Tibial nerve (tissue), 4 donors: ENCODE measurements around the gene NEDD4L.

Experiments used
- EP300 ChIP-seq, 2 donors: sonication (generic); formaldehyde crosslinking; IDR thresholded peaks; one replicate each; pipeline ENCODE4 v1.6.1; 2017; ENCODE audit warnings: antibody characterized with exemption in 2 of 2, mild to moderate bottlenecking in 1 of 2
- POLR2A ChIP-seq, 2 donors: fragments of 450-650 bp; IDR thresholded peaks; one replicate each; pipeline ENCODE4 v1.6.1; 2017; ENCODE audit warnings: antibody characterized with exemption in 2 of 2, mild to moderate bottlenecking in 2 of 2, moderate library complexity in 2 of 2
- TF ChIP-seq, protein P1 (sequence below), 5 experiments: fragments of 200-600 bp in 3 of 5; fragments of 450-650 bp in 2 of 5; sonication (generic) in 3 of 5; IDR thresholded peaks; one replicate each; pipeline ENCODE4 v1.5.1; 2016 to 2019; ENCODE audit warnings: antibody characterized with exemption in 5 of 5, mild to moderate bottlenecking in 3 of 5, moderate library complexity in 2 of 5

DNA sequence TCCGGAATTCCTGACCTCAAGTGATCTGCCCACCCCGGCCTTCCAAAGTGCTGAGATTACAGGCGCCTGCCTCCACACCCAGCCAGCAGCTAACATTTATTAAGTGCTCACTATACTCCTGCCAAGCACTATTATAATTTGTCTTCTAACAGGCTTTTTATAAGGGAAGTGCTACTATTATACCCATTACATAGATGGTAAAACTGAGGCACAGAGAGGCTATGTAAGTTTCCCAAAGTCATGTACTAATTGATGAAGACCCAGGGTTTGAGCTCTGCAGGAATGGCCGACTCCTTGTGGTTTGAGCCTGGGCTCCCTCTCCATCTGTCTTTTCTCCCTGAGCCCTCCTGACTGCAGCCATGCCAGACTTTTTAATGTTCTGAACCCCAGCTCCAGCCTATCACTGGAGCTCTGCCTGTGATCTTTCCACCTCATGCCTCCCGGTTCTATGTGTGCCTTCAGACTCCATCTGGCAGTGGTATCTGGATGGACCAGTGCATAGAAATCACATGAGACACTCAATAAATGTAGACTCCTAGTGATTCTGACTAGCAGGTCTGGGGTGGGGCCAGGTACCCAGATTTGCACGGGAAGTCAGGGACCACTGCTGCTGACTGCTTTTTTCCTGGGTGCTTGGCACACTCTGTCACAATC, 197.1 kb downstream of the NEDD4L start:
- TF ChIP-seq, protein P1, sequence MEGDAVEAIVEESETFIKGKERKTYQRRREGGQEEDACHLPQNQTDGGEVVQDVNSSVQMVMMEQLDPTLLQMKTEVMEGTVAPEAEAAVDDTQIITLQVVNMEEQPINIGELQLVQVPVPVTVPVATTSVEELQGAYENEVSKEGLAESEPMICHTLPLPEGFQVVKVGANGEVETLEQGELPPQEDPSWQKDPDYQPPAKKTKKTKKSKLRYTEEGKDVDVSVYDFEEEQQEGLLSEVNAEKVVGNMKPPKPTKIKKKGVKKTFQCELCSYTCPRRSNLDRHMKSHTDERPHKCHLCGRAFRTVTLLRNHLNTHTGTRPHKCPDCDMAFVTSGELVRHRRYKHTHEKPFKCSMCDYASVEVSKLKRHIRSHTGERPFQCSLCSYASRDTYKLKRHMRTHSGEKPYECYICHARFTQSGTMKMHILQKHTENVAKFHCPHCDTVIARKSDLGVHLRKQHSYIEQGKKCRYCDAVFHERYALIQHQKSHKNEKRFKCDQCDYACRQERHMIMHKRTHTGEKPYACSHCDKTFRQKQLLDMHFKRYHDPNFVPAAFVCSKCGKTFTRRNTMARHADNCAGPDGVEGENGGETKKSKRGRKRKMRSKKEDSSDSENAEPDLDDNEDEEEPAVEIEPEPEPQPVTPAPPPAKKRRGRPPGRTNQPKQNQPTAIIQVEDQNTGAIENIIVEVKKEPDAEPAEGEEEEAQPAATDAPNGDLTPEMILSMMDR (IDR thresholded peaks at IDR 0.05): no peak
- TF ChIP-seq EP300 (IDR thresholded peaks at IDR 0.05) (no peak), POLR2A (IDR thresholded peaks at IDR 0.05) (no peak)
